C4-2B (cell line): Measurements from ENCODE around the gene WDFY2.

ENCODE experiments used
- H3K27ac ChIP-seq: fragments of 450-650 bp; 2 replicates; pipeline ENCODE4 v1.5.1; 2017
- CTCF ChIP-seq: fragments of 450-650 bp; conservative IDR thresholded peaks from 2 replicates; pipeline ENCODE4 v1.5.1; 2017; ENCODE audit warnings: mild to moderate bottlenecking
- ZFX ChIP-seq: fragments of 450-650 bp; IDR thresholded peaks from 2 replicates; pipeline ENCODE4 v1.6.1; 2017

The WDFY2 gene

GRCh38 chr13:51620165-51620983 is 36.1 kb downstream of the WDFY2 start:
- TF ChIP-seq ZFX (no peak), CTCF (no peak)
- H3K27ac ChIP-seq = no peak overlapping the region

GRCh38 chr13:51621602-51622001 is 37.3 kb downstream of the WDFY2 start:
- H3K27ac ChIP-seq = no peak overlapping the region
- no peak for TF ChIP-seq ZFX

- no peak overlapping the region for H3K27ac ChIP-seq
- no peak for TF ChIP-seq ZFX
- no peak for TF ChIP-seq CTCF
Measured at GRCh38 chr13:51623473-51623872, 39.2 kb downstream of the WDFY2 start.

GRCh38 chr13:51624207-51624606 is 39.9 kb downstream of the WDFY2 start:
- H3K27ac ChIP-seq = no peak overlapping the region
- no peak for TF ChIP-seq CTCF
- TF ChIP-seq ZFX = no peak

GRCh38 chr13:51624695-51625345 is 40.6 kb downstream of the WDFY2 start:
- TF ChIP-seq CTCF (no peak), ZFX (no peak)
- no peak overlapping the region; the same call in 1 of the 2 replicates for H3K27ac ChIP-seq

GRCh38 chr13:51625555-51626345 is 41.5 kb downstream of the WDFY2 start:
- peak overlapping the region; percentile 42; the same call in 1 of the 2 replicates for H3K27ac ChIP-seq
- no peak for TF ChIP-seq ZFX
- no peak for TF ChIP-seq CTCF

- no peak overlapping the region for H3K27ac ChIP-seq
- no peak for TF ChIP-seq CTCF
- no peak for TF ChIP-seq ZFX
Measured at GRCh38 chr13:51626749-51627148, 42.5 kb downstream of the WDFY2 start.
